Suprapubic skin (tissue), 3 donors: ENCODE data around the gene BAIAP2L2.

Experiments
- EP300 ChIP-seq: sonication (generic); formaldehyde crosslinking; IDR thresholded peaks from one replicate; pipeline ENCODE4 v1.6.1; 2017; ENCODE audit warnings: antibody characterized with exemption
- TF ChIP-seq, protein P1 (sequence below), 2 donors: fragments of 200-600 bp in 1 of 2; fragments of 450-650 bp in 1 of 2; sonication (generic) in 1 of 2; IDR thresholded peaks; one replicate each; pipeline ENCODE4 v1.5.1; 2016 to 2019; ENCODE audit warnings: antibody characterized with exemption in 2 of 2, mild to moderate bottlenecking in 1 of 2, moderate library complexity in 1 of 2

DNA sequence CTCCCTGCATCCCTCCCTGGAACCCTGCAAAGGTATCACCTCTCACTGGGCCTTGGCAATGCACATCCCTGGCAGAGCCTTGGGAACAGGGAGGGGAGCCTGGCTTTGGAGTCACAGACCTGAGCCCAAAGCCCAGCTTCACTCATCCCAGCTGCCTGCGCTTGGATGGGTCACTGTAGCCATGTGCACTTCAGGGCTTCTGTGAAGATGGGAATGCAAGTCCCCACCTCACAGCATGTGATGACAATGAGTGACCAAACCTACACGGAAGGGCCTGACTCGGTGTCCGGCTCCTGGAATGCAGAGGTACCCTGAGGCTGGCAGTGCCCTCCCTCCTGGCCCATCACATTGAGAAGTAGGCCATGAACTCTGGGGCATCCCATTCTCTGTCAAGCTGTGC is 22.8 kb upstream of the BAIAP2L2 start:
- TF ChIP-seq, protein P1, sequence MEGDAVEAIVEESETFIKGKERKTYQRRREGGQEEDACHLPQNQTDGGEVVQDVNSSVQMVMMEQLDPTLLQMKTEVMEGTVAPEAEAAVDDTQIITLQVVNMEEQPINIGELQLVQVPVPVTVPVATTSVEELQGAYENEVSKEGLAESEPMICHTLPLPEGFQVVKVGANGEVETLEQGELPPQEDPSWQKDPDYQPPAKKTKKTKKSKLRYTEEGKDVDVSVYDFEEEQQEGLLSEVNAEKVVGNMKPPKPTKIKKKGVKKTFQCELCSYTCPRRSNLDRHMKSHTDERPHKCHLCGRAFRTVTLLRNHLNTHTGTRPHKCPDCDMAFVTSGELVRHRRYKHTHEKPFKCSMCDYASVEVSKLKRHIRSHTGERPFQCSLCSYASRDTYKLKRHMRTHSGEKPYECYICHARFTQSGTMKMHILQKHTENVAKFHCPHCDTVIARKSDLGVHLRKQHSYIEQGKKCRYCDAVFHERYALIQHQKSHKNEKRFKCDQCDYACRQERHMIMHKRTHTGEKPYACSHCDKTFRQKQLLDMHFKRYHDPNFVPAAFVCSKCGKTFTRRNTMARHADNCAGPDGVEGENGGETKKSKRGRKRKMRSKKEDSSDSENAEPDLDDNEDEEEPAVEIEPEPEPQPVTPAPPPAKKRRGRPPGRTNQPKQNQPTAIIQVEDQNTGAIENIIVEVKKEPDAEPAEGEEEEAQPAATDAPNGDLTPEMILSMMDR (IDR thresholded peaks at IDR 0.05), result no peak
- no peak for TF ChIP-seq EP300
